Kidney (tissue), 14 donors: Measurements from ENCODE around the gene NOL9. TPM values are rescaled to one million over a fixed set of nuclear protein-coding genes. Genes with fewer than 3 reads are reported as not detected.

Experiments used
- DNase-seq, 5 donors: peaks; one replicate each; pipeline ENCODE4 v3.0.0-alpha.2; 2013 to 2020
- FAIRE-seq: peaks from 2 replicates; lab custom pipeline; 2012; peaks lifted over from hg19 to GRCh38; lab: Jason Lieb, UNC
- H3K27ac ChIP-seq, 2 donors: one replicate each; pipeline ENCODE4 v1.7.0; 2013; ENCODE audit warnings: low read depth in 2 of 2, low read length in 2 of 2, inconsistent platforms in 1 of 2
- H3K27me3 ChIP-seq: one replicate; pipeline ENCODE4 v1.7.1; 2013; ENCODE audit warnings: low read length, inconsistent platforms; ENCODE audit not compliant: control insufficient read depth, insufficient read depth
- H3K36me3 ChIP-seq, 3 donors: one replicate each; pipeline versions ENCODE4 v1.7.0 to v1.7.1; 2013; ENCODE audit warnings: low read length in 3 of 3, control low read depth in 1 of 3, inconsistent platforms in 1 of 3; ENCODE audit not compliant: insufficient read depth in 3 of 3, control insufficient read depth in 2 of 3
- H3K4me1 ChIP-seq, 3 donors: one replicate each; pipeline versions ENCODE4 v1.7.0 to v1.7.1; 2013; ENCODE audit warnings: low read length in 3 of 3, inconsistent platforms in 1 of 3, low read depth in 1 of 3; ENCODE audit not compliant: control insufficient read depth in 2 of 3, insufficient read depth in 2 of 3
- H3K4me3 ChIP-seq, 3 donors: one replicate each; pipeline versions ENCODE4 v1.7.0 to v1.8.1; 2013; ENCODE audit warnings: low read length in 3 of 3, control low read depth in 1 of 3, inconsistent platforms in 1 of 3
- H3K9ac ChIP-seq, 3 donors: one replicate each; pipeline versions ENCODE4 v1.7.0 to v1.7.1; 2013; ENCODE audit warnings: low read length in 3 of 3, control low read depth in 1 of 3, inconsistent platforms in 1 of 3
- H3K9me3 ChIP-seq, 3 donors: one replicate each; pipeline versions ENCODE4 v1.7.0 to v1.7.1; 2013; ENCODE audit warnings: low read length in 3 of 3, control low read depth in 1 of 3, inconsistent platforms in 1 of 3; ENCODE audit not compliant: control insufficient read depth in 2 of 3, insufficient read depth in 1 of 3
- CTCF ChIP-seq: IDR thresholded peaks from 3 replicates; pipeline ENCODE4 v1.5.1; 2012; ENCODE audit warnings: mild to moderate bottlenecking, moderate library complexity, borderline replicate concordance; ENCODE audit not compliant: insufficient read depth; ENCODE audit errors: extremely low read depth
- intact Hi-C: fragments of 100-400 bp; cut with DNase I; formaldehyde crosslinking; loops from one replicate; pipeline ENCODE4 v1.11.1; 2022
- polyA plus RNA-seq: library from polyadenylated mRNA; stranded (reverse); fragments of 350-450 nt; fragmentation: Illumina TruSeq; extraction: RNeasy Lipid Tissue Mini Kit (QIAGEN cat#74804); gene quantifications from one replicate; pipeline ENCODE4 v1.2.3, GENCODE V29; 2014; ENCODE audit warnings: low read depth, low replicate concordance; ENCODE audit not compliant: insufficient read depth
- total RNA-seq: library from RNA; stranded (reverse); fragmentation: NEBNext Ultra II Directional; extraction: Animal tissue kit (Norgen Biotek cat#: 25700); gene quantifications from one replicate; pipeline ENCODE4 v1.2.1, GENCODE V29; 2021
- donor health status: control.
- donor health status: control.
- donor health status: control.
- donor health status: control.
- donor health status: control.
- donor health status: DM: yes; HTN: yes; CAD: no.
- donor health status: Normal renal cell carcinoma (clear cell type).

NOL9 gene
- total and polyA plus RNA-seq, 2 donors from 2014 or later = 4.3 to 28.7 TPM

GRCh38 chr1:6506210-6507036 lies 47.9 kb downstream of the NOL9 start:
- Histone ChIP-seq H3K4me3 (no peak overlapping the region), H3K9ac (no peak overlapping the region), H3K27me3 (no peaks in the 10 kb centered on the region), H3K27ac (no peak overlapping the region), H3K4me1 (peaks cover 0 to 11% (median 1%) of the 10 kb centered on the region in 3 donors), H3K36me3 (no peaks in the 10 kb centered on the region), H3K9me3 (no peaks in the 10 kb centered on the region)
- peak in 2 of 5 donors; percentile 52 to 66 for DNase-seq
- no peak for FAIRE-seq
- intact Hi-C loops = no loop called here
- no peak for TF ChIP-seq CTCF

- FAIRE-seq = no peak
- DNase-seq = peak in 1 of 5 donors; percentile 65
- no peak for TF ChIP-seq CTCF
Observed at GRCh38 chr1:6505367-6506209, 48.7 kb downstream of the NOL9 start.

DNA sequence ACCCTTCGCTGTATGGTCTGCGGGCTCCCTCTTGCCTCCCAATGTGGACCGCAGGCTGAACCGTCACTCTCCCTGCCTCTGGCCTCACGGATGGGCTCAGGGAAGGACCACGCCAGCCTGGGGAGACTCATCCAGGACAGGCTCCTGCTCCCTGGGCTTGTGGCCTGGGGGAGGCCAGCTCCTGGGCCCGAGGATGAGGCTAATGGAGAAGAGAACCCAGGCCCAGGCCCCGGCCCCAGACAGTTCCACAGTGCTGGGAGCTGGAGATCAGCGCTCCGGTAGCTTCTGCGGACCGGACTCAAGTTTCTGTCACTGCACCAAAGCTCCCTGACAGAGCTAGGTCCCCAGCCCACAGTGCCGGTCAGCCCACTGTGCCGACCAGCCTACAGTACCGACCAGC lies 49.4 kb downstream of the NOL9 start:
- Histone ChIP-seq H3K9me3 (no peaks in the 10 kb centered on the region), H3K4me3 (no peak overlapping the region), H3K4me1 (peaks cover 0 to 11% (median 6%) of the 10 kb centered on the region in 3 donors), H3K36me3 (no peaks in the 10 kb centered on the region), H3K9ac (no peak overlapping the region), H3K27ac (no peak overlapping the region), H3K27me3 (no peaks in the 10 kb centered on the region)
- FAIRE-seq (no peak), DNase-seq (peak in 1 of 5 donors; percentile 61)
- intact Hi-C loops = no loop called here
- no peak for TF ChIP-seq CTCF

More at GRCh38 chr1:6505367-6506209, 48.7 kb downstream of the NOL9 start:
- peaks cover 0 to 11% (median 6%) of the 10 kb centered on the region in 3 donors for H3K4me1 ChIP-seq
- H3K27ac ChIP-seq = no peak overlapping the region
- no peaks in the 10 kb centered on the region for H3K9me3 ChIP-seq
- no peaks in the 10 kb centered on the region for H3K36me3 ChIP-seq
- no peaks in the 10 kb centered on the region for H3K27me3 ChIP-seq
- H3K4me3 ChIP-seq = no peak overlapping the region
- H3K9ac ChIP-seq = no peak overlapping the region
- intact Hi-C loops = no loop called here
